ENCODE data around the gene MYRF. TPM values are rescaled to one million over a fixed set of nuclear protein-coding genes. Genes with fewer than 3 reads are reported as not detected.

Gene MYRF
- total and polyA plus RNA-seq, 2 donors (not counting 3 experiments of a cell fraction or from before 2014, with no cell fraction given): 0.82 to 0.98 TPM

DNA sequence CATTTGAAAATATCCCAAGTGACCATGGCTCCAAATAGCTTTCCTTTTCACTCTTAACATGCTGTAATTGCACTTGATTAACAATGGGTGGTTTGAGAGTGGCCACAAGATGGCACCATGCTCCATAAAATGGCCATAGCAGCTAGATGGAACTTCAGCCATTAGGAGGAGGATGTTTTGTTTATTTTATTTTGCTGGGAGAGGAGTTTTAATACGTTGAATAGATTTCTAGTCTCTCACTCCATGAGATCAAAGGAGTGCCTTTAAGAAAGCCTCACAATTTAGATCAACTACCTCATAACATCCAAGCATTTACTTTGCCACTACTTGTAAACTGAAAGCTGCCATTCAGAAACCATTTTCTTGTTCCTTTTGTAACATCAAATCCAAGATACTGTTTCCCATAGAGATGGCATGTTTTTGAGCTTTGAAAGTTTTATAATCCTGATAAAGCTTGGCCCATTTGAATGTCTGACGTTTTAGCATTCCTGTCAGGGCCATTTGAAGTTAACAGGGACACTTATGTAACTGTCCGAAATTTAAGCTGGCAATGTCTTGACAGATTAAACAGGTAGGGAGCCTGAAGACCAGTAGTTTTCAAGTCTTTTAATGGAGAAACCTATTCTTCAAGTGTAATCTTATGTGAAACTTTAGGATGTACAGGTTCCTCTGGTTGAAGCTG, 45.0 kb downstream of the MYRF start:
- H2AFZ ChIP-seq (ENCODE audit: low read depth, low read length): no peak overlapping the region
- DNase-seq (ENCODE audit: low read depth, low spot score) (peak; percentile 91), FAIRE-seq (peak; percentile 95)
- POLR2A ChIA-PET: interaction anchor here (0.5 to 1.5 kb wide), 6 partner anchors 18 to 165 kb away, joined by 3 to 5 read pairs (median 4); partner anchors contain the start of gene FADS1
- H3K9me3 ChIP-seq (replicated peaks; ENCODE audit: control insufficient read depth, insufficient read depth, low read length): no peaks in the 10 kb centered on the region
- H3K4me3 ChIP-seq (replicated peaks in 1 of 3; ENCODE audit: insufficient read depth in 1 of 3, low read depth in 1 of 3, low read length in 3 of 3): no peak overlapping the region
- peaks cover 3 to 9% of the 10 kb centered on the region in 2 experiments for H3K36me3 ChIP-seq (ENCODE audit: control insufficient read depth in 2 of 2, extremely low read depth in 1 of 2, insufficient read depth in 2 of 2, low read length in 2 of 2)
- peaks cover 19% of the 10 kb centered on the region for H3K4me1 ChIP-seq (ENCODE audit: control insufficient read depth, extremely low read depth, insufficient read depth, low read length)
- TF ChIP-seq FOS (IDR thresholded peaks at IDR 0.05; ENCODE audit: borderline replicate concordance, insufficient read depth, low read length) (no peak), EZH2 (IDR thresholded peaks at IDR 0.05; ENCODE audit: borderline replicate concordance, low read depth, low read length, severe bottlenecking) (no peak), GATA2 (IDR thresholded peaks at IDR 0.05; ENCODE audit: insufficient read depth, insufficient read length, low read depth, low read length) (no peak), JUN (IDR thresholded peaks at IDR 0.05; ENCODE audit: borderline replicate concordance, insufficient read depth, insufficient read length, low read depth) (no peak), MYC (IDR thresholded peaks at IDR 0.05; ENCODE audit: low read depth, low read length) (no peak), POLR2AphosphoS5 (IDR thresholded peaks at IDR 0.05; ENCODE audit: insufficient read depth, low read depth, low read length) (no peak), POLR2A (IDR thresholded peaks at IDR 0.05; ENCODE audit: low read depth, low read length) (no peak)
- TF ChIP-seq, protein P1, sequence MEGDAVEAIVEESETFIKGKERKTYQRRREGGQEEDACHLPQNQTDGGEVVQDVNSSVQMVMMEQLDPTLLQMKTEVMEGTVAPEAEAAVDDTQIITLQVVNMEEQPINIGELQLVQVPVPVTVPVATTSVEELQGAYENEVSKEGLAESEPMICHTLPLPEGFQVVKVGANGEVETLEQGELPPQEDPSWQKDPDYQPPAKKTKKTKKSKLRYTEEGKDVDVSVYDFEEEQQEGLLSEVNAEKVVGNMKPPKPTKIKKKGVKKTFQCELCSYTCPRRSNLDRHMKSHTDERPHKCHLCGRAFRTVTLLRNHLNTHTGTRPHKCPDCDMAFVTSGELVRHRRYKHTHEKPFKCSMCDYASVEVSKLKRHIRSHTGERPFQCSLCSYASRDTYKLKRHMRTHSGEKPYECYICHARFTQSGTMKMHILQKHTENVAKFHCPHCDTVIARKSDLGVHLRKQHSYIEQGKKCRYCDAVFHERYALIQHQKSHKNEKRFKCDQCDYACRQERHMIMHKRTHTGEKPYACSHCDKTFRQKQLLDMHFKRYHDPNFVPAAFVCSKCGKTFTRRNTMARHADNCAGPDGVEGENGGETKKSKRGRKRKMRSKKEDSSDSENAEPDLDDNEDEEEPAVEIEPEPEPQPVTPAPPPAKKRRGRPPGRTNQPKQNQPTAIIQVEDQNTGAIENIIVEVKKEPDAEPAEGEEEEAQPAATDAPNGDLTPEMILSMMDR (IDR thresholded peaks at IDR 0.05; ENCODE audit: extremely low read depth in 1 of 2, insufficient read depth in 1 of 2, low read depth in 1 of 2, low read length in 2 of 2): peak; percentile 58 to 75
- TF ChIP-seq, protein P2, sequence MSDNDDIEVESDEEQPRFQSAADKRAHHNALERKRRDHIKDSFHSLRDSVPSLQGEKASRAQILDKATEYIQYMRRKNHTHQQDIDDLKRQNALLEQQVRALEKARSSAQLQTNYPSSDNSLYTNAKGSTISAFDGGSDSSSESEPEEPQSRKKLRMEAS (IDR thresholded peaks at IDR 0.05; ENCODE audit: insufficient read depth, insufficient read length): peak; percentile 10
- CTCF ChIA-PET: interaction anchor here (0.6 to 4.4 kb wide), 54 partner anchors 8 to 563 kb away, joined by 3 to 134 read pairs (median 5); partner anchors contain the start of genes FADS1, FADS2 and FADS3
- H3K27ac ChIP-seq (ENCODE audit: insufficient read depth, low read depth, low read length): peak overlapping the region; percentile 44
- H3K9me1 ChIP-seq (replicated peaks; ENCODE audit: control insufficient read depth, extremely low read depth, insufficient read depth, low read length): no peaks in the 10 kb centered on the region
- peaks cover 53% of the 10 kb centered on the region for H3K79me2 ChIP-seq (ENCODE audit: control insufficient read depth, insufficient read depth, low read length)
- H4K20me1 ChIP-seq (replicated peaks; ENCODE audit: control insufficient read depth, extremely low read depth, insufficient read depth, low read length): no peaks in the 10 kb centered on the region
- no peak overlapping the region for H3K9ac ChIP-seq (replicated peaks; ENCODE audit: extremely low read depth, insufficient read depth, low read length)
- BruUV-seq (replicated peaks): no TSS peak
- peak overlapping the region; percentile 23 for H3K4me2 ChIP-seq (ENCODE audit: insufficient read depth, low read length)
- dilution Hi-C loops (cut with MboI; ENCODE audit: extremely low pct_ligation_motif_present, low sequenced_read_pairs): no loop called here
- no peaks in the 10 kb centered on the region for H3K27me3 ChIP-seq (ENCODE audit: control insufficient read depth in 2 of 2, insufficient read depth in 2 of 2, low read length in 2 of 2)
- intact Hi-C loops (cut with micrococcal nuclease): loop anchor here (1.0 to 2.0 kb wide), 6 partner anchors 18 to 311 kb away; no protein-coding TSS in a partner anchor
